Prostate gland (tissue), 2 donors: ENCODE measurements around the gene RPN1. TPM values are rescaled to one million over a fixed set of nuclear protein-coding genes. Genes with fewer than 3 reads are reported as not detected.

Experiments
- DNase-seq: peaks from one replicate; pipeline ENCODE4 v3.0.0-alpha.2; 2019; ENCODE audit warnings: low spot score
- H3K27ac ChIP-seq, 2 donors: fragments of 200-600 bp; sonication (generic); 2 replicates each; pipeline ENCODE4 v1.5.1; 2017 to 2019
- H3K27me3 ChIP-seq: fragments of 200-600 bp; sonication (generic); replicated peaks from 2 replicates; pipeline ENCODE4 v1.5.1; 2019; ENCODE audit not compliant: insufficient read depth
- H3K36me3 ChIP-seq, 2 donors: fragments of 200-600 bp; sonication (generic); 1 replicate in 1 of 2; 2 replicates in 1 of 2; pipeline versions ENCODE4 v1.5.1 to v1.8.1; 2017 to 2019
- H3K4me1 ChIP-seq: fragments of 200-600 bp; sonication (generic); replicated peaks from 2 replicates; pipeline ENCODE4 v1.5.1; 2019
- H3K4me3 ChIP-seq, 2 donors: fragments of 200-600 bp; sonication (generic); 2 replicates each; pipeline ENCODE4 v1.5.1; 2017 to 2019
- H3K9me3 ChIP-seq: fragments of 200-600 bp; sonication (generic); 2 replicates; pipeline ENCODE4 v1.5.1; 2017
- CTCF ChIP-seq, 4 experiments: fragments of 200-600 bp in 2 of 4; fragments of 450-650 bp in 2 of 4; sonication (generic) in 2 of 4; IDR thresholded peaks; 1 replicate in 3 of 4; 2 replicates in 1 of 4; pipeline ENCODE4 v1.5.1; 2016 to 2019; ENCODE audit warnings: antibody characterized with exemption in 4 of 4, mild to moderate bottlenecking in 2 of 4, moderate library complexity in 2 of 4
- POLR2A ChIP-seq: fragments of 450-650 bp; IDR thresholded peaks from one replicate; pipeline ENCODE4 v1.6.1; 2016; ENCODE audit warnings: antibody characterized with exemption, mild to moderate bottlenecking
- POLR2AphosphoS5 ChIP-seq: sonication (generic); formaldehyde crosslinking; IDR thresholded peaks from one replicate; pipeline ENCODE4 v1.6.1; 2017; ENCODE audit warnings: antibody characterized with exemption
- WGBS: methylation state at CpG from one replicate; pipeline ENCODE4 v1.1.5; 2018; 5-methylcytosine and 5-hydroxymethylcytosine counted together
- intact Hi-C: fragments of 100-400 bp; cut with DNase I; formaldehyde crosslinking; loops from one replicate; pipeline ENCODE4 v1.14.2; 2022
- total RNA-seq, 2 donors: library from RNA; depleted of rRNA; stranded (reverse); fragments of >200 nt; gene quantifications; one replicate each; pipeline ENCODE4 v1.1.0, GENCODE V29; 2016

RPN1 gene
- total RNA-seq, 2 donors from 2014 or later: 291 to 359 TPM

DNA sequence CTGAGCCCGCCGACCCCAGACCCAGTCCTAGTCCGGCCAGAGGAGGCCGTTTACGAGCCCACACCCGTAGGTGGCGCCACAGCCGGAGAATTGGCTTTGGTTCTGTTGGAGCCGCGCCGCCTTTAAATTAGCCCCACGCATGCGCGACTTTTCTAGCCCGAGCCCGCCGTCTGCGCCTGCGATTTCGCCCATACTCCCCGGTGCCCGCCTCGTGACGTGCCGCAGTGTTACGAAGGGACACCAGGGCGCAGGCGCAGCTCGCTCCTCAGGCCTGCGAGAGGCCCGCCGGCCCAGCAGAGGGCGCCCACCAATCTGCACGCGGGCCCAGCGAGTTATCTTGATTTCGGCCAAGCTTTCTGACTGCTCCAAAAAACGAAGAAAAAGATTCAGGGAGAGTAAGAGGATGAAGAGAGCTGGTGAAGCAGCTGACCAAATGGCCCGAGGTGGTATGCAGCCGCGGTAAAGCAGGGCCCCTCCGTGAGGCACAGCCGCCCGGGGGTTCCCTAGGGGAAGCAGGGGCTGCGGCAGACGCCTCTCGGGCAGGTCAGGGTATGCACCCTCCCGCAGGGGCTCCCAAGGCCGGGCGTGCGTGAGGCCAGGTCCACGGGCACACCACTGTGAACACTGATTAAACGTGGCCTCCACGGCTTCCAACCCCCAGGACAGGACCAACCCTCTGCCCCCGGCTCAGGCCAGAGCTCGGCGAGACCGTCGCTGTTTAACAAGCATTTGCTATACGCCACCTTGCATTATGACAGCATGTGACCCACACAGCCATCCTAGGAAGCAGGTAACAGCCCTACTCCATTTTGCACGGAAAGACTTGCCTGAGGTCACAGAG, 32.8 kb downstream of the RPN1 start:
- under 1% methylated on average over 61 of the region's 61 CpGs for WGBS
- peak; percentile 97 for TF ChIP-seq POLR2AphosphoS5
- peak; percentile 79 to 99 (median 98) for TF ChIP-seq CTCF (IDR thresholded peaks at IDR 0.05)
- peak; percentile 64 for TF ChIP-seq POLR2A
- Histone ChIP-seq H3K27me3 (no peaks in the 10 kb centered on the region), H3K36me3 (peaks cover 6 to 8% of the 10 kb centered on the region in 2 donors), H3K4me1 (peaks cover 9% of the 10 kb centered on the region), H3K27ac (peak overlapping the region; percentile 85 to 89), H3K4me3 (peak overlapping the region; percentile 74 to 78), H3K9me3 (no peaks in the 10 kb centered on the region)
- intact Hi-C loops: loop anchor here (5.0 kb wide), 3 partner anchors 35 to 230 kb away; partner anchors contain the start of gene RPN1
- DNase-seq: peak; percentile 96

- Histone ChIP-seq H3K27ac (peak overlapping the region; percentile 85 to 89), H3K9me3 (no peaks in the 10 kb centered on the region), H3K27me3 (no peaks in the 10 kb centered on the region), H3K4me1 (peaks cover 9% of the 10 kb centered on the region), H3K36me3 (peaks cover 4 to 8% of the 10 kb centered on the region in 2 donors), H3K4me3 (peak overlapping the region; percentile 74 to 78)
- no peak for DNase-seq
- no peak for TF ChIP-seq CTCF (IDR thresholded peaks at IDR 0.05)
- TF ChIP-seq POLR2A: no peak
- no peak for TF ChIP-seq POLR2AphosphoS5
- intact Hi-C loops: loop anchor here (5.0 kb wide), 3 partner anchors 35 to 230 kb away; partner anchors contain the start of gene RPN1
- WGBS: 53% methylated on average over 8 of the region's 9 CpGs
Measured at GRCh38 chr3:128617270-128617556, 33.4 kb downstream of the RPN1 start.

- WGBS: 79% methylated on average over 16 of the region's 16 CpGs
- DNase-seq: no peak
- Histone ChIP-seq H3K27ac (peak overlapping the region; percentile 85 to 89), H3K27me3 (no peaks in the 10 kb centered on the region), H3K4me3 (no peak overlapping the region), H3K9me3 (no peaks in the 10 kb centered on the region), H3K4me1 (peaks cover 9% of the 10 kb centered on the region), H3K36me3 (peaks cover 0 to 8% of the 10 kb centered on the region in 2 donors)
- TF ChIP-seq CTCF (IDR thresholded peaks at IDR 0.05) (no peak), POLR2AphosphoS5 (no peak), POLR2A (no peak)
- intact Hi-C loops: loop anchor here (5.0 kb wide), 3 partner anchors 36 to 231 kb away; partner anchors contain the start of gene RPN1
Measured at GRCh38 chr3:128616516-128617269, 33.9 kb downstream of the RPN1 start.

DNA sequence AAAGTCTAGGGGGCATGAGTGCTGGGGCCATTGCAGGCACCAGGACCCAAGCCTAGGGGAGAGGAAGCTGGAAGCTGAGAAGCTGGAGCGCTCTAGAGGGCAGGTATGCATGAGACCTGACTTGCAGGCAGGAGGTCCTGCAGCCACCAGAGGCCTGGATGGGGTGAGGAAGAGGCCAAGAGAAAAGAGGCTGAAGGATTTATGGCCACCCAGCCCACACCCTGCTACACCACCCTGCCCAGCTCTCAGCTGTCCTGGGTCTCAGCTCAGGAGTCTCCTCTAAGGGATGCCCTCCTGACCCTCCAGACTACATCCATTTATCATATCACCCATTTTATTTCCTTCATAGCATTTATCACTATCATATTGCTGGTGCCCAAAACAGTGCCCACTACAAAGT, 36.5 kb downstream of the RPN1 start:
- H3K4me3 ChIP-seq: no peak overlapping the region
- H3K4me1 ChIP-seq: peaks cover 8% of the 10 kb centered on the region
- no peak overlapping the region for H3K27ac ChIP-seq
- WGBS: 79% methylated on average over 1 of the region's 1 CpG
- no peak for DNase-seq
- intact Hi-C loops: no loop called here
- no peak for TF ChIP-seq POLR2AphosphoS5
- TF ChIP-seq POLR2A: no peak
- no peak for TF ChIP-seq CTCF (IDR thresholded peaks at IDR 0.05)
- H3K9me3 ChIP-seq: no peaks in the 10 kb centered on the region
- no peaks in the 10 kb centered on the region for H3K36me3 ChIP-seq
- no peaks in the 10 kb centered on the region for H3K27me3 ChIP-seq
